Fibroblast of pulmonary artery (primary cell): ENCODE data around the gene PWP1.
A peak's percentile ranks its signal among the peaks of the same experiment; 100 is the strongest.

Experiments used
- DNase-seq: peaks from one replicate; pipeline ENCODE4 v3.0.0-alpha.2; 2010; ENCODE audit warnings: low read depth
- H3K4me3 ChIP-seq: replicated peaks from 2 replicates; pipeline ENCODE4 v1.5.1; 2011; ENCODE audit warnings: low read depth, mild to moderate bottlenecking, control low read depth, low read length, moderate library complexity
- TF ChIP-seq, protein P1 (sequence below): IDR thresholded peaks from 2 replicates; pipeline ENCODE4 v1.5.1; 2011; ENCODE audit warnings: mild to moderate bottlenecking, control low read depth, low read length, inconsistent platforms; ENCODE audit errors: missing control alignments

The PWP1 gene

DNA sequence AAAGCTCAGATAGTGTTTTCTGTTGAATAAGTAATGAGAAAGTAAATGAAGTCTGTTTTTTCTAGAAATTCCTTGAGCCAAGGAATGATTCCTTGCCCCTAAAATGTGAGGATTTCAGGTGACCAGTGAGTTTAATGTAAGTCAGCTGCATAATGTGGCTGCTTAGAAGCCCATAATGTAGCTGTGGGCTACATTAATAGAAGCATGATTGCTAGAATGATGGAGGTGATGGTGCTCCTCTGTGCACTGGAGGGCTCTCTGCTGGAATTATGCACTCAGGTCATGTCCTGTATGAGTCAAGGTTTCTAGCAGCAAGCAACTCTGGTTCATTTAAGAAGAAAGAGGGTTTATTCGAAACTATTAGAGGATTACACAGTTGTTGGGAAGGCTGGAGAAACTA, 19.6 kb upstream of the PWP1 start:
- no peak overlapping the region for H3K4me3 ChIP-seq
- DNase-seq: no peak
- TF ChIP-seq, protein P1, sequence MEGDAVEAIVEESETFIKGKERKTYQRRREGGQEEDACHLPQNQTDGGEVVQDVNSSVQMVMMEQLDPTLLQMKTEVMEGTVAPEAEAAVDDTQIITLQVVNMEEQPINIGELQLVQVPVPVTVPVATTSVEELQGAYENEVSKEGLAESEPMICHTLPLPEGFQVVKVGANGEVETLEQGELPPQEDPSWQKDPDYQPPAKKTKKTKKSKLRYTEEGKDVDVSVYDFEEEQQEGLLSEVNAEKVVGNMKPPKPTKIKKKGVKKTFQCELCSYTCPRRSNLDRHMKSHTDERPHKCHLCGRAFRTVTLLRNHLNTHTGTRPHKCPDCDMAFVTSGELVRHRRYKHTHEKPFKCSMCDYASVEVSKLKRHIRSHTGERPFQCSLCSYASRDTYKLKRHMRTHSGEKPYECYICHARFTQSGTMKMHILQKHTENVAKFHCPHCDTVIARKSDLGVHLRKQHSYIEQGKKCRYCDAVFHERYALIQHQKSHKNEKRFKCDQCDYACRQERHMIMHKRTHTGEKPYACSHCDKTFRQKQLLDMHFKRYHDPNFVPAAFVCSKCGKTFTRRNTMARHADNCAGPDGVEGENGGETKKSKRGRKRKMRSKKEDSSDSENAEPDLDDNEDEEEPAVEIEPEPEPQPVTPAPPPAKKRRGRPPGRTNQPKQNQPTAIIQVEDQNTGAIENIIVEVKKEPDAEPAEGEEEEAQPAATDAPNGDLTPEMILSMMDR: no peak

DNA sequence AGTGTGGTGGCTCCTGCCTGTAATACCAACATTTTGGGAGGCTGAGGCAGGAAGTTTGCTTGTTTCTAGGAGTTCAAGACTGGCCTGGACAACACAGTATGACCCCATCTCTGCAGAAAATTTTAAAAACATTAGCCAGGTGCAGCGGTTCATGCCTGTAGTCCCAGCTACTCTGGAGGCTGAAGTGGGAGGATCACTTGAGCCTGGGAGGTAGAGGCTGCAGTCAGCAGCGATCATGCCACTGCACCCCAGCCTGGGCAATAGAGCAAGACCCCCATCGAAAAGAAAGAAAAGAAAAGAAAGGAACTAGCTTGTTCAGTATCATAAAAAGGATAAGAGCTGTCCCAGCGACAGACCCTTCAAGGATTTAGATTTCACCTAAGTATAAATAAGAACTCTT, 18.1 kb upstream of the PWP1 start:
- DNase-seq: no peak
- TF ChIP-seq, protein P1: no peak

DNA sequence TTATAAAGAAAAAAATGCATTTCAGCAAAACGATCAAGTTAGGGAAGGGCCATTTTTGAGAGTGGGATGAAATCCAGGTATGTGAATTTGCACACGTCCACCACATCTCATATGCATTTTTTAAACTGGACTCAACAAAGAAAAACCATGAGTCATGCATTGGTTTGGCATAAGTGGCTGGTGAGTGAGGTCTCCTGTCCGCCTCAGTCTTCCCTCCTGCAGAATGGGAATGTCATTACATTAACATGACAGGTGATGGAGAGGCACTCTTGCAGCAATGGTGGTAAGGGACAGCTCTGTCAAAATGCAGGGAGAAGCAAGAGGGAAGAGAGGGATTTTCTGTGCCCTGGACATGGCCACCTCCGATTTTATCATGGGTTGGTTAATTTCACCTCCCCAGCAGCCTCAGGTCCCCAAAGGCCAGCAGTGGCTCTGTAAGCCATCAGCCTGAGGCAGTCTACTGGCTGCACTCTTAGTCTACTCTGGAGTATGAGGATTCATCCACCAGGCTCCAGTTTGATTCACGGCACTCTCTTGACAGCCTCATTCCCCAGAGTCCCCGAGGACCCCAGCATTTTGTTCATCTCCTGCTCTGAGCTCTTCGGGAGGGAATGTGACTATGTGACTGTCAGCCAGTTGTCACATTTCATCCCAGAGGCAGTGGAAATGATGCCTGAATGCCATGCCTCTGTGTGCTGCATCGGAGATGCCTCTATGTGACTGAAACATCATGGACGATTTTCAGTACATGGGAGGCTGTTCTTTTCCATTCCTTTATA, 17.1 kb upstream of the PWP1 start:
- no peak overlapping the region for H3K4me3 ChIP-seq
- TF ChIP-seq, protein P1: no peak
- no peak for DNase-seq

More for the DNA sequence above, 18.1 kb upstream of the PWP1 start:
- H3K4me3 ChIP-seq: no peak overlapping the region

DNA sequence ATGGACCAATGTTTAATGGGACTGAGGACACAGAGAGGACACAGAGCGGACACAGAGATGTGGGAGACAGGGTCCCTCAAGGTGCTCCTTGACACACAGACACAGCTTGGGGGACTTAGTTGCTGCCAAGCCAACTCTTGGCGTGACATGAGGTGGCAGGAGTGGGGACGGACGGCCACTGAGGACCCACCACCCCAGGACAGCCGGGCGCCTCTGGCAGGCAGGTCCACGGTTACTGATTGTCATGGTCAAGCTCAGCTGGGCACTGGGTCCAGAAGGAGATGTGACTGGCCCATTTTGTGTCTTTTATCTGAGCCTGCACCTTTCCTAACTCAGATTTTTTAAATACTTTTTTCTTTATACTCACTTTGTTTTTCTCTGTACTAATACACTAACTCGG, 15.7 kb upstream of the PWP1 start:
- DNase-seq: no peak
- TF ChIP-seq, protein P1: no peak
- no peak overlapping the region for H3K4me3 ChIP-seq

DNA sequence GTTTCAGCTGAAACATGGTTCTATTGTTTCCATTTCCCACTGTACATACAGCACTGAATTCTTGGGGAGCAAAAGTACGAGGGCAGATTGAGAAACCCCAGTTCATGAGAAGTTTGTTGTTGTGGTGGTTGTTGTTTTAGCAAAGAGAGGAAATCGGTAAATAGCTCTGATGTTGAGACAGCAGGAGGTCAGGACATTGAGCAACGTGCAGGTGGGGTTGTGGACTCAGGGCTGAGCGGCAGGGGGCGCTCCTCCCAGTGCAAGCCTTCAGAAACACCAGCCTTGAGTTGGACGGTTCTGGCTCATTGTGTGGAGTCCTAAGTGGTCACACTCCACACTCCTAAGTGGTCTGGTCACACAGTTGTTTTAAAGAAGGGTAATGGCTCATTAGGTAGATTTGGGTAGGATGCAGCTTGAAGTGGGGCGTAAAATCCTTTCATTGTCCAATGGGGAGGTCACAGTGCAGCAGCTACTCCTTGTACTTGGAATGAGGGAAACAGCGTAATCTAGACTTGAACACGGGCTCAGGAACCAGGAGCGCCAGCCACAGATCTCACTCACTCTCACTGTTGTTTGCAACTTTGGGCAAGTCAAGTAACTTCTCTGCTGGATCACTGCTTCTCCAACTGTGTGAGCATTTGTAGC, 14.5 kb upstream of the PWP1 start:
- peak; percentile 31 for DNase-seq
- no peak overlapping the region for H3K4me3 ChIP-seq
- TF ChIP-seq, protein P1: peak; percentile 66

DNA sequence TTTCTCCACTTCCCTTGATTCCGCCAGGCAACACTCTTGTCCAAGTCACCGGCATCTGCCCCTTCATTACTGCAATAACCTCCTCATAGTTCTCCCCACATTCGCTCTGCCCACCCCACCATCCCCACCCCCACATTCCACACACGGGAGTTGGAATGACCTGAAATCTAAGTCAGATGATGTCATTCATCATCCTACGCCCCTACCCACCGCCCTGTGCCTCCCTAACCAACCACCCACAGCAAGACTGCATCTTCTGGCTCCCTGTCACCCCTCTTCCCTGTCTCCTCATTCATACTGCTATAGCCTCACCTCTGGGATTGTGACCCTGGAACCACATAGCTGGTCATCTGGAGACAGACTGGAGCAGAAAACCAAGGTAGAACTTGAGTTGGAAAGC, 7.9 kb upstream of the PWP1 start:
- H3K4me3 ChIP-seq: no peak overlapping the region
- TF ChIP-seq, protein P1: no peak
- no peak for DNase-seq

DNA sequence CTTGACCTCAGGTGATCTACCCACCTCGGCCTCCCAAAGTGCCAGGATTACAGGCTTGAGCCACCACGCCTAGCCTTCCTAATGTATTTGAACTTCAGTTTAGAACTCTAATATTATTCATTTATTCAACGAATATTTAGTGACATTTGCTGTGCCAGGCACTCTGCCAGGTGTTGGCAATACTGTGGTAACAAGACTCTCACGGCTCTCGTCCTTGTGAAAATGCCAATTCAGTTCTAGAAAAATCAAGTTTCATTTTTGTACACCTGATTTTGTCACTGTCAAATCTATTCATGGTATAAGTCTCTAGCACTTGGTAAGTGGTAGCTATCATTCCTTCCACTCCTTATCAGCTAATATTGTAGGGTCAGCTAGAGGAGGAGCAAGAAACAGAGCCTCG, 6.3 kb upstream of the PWP1 start:
- TF ChIP-seq, protein P1: no peak
- no peak for DNase-seq
- no peak overlapping the region for H3K4me3 ChIP-seq
